C4-2B (cell line): ENCODE measurements around the gene CDC42EP1.

Experiments used
- CTCF ChIP-seq: fragments of 450-650 bp; conservative IDR thresholded peaks from 2 replicates; pipeline ENCODE4 v1.5.1; 2017; ENCODE audit warnings: mild to moderate bottlenecking
- ZFX ChIP-seq: fragments of 450-650 bp; IDR thresholded peaks from 2 replicates; pipeline ENCODE4 v1.6.1; 2017

GRCh38 chr22:37520776-37521191, 39.5 kb upstream of the CDC42EP1 start:
- TF ChIP-seq CTCF (no peak), ZFX (no peak)
